ENCODE measurements around the gene PARD6G.
"Not testable (repeated sequence)": the region's sequence is repeated elsewhere in the genome, so short reads cannot be mapped to it uniquely, and the experiment has no call there.

PARD6G gene

GRCh38 chr18:80247393-80247841 lies at the start of gene PARD6G:
PARD6G (minus strand) TSS chr18:80247514; CDS start chr18:80247348, 166 bp downstream.
- Histone ChIP-seq H3K36me3 (ENCODE audit: control insufficient read depth, insufficient read depth, low read length, severe bottlenecking) (no peaks in the 10 kb centered on the region), H3K9ac (ENCODE audit: low read length) (peak within 1 kb of the TSS; percentile 56), H3K9me3 (ENCODE audit: control insufficient read depth, low read length) (no peaks in the 10 kb centered on the region), H3K4me1 (ENCODE audit: control insufficient read depth, insufficient read depth, low read length) (no peaks in the 10 kb centered on the region), H3K4me3 (ENCODE audit: low read length) (peak within 1 kb of the TSS; percentile 81), H3K27me3 (replicated peaks; ENCODE audit: control insufficient read depth, insufficient read depth, low read length) (peaks cover 11% of the 10 kb centered on the region)
- peak; percentile 95 for DNase-seq (ENCODE audit: low read depth)

- H3K9me3 ChIP-seq (ENCODE audit: control insufficient read depth, low read length); H3K36me3 ChIP-seq (ENCODE audit: control insufficient read depth, insufficient read depth, low read length, severe bottlenecking); H3K4me1 ChIP-seq (ENCODE audit: control insufficient read depth, insufficient read depth, low read length); H3K27me3 ChIP-seq (replicated peaks; ENCODE audit: control insufficient read depth, insufficient read depth, low read length); H3K9ac ChIP-seq (ENCODE audit: low read length); H3K4me3 ChIP-seq (ENCODE audit: low read length): not testable (repeated sequence)
- peak; percentile 43 for DNase-seq (ENCODE audit: low read depth)
Observed at GRCh38 chr18:80262241-80263033, 15.1 kb upstream of the PARD6G start.

GRCh38 chr18:80259610-80260009 lies 12.3 kb upstream of the PARD6G start:
- no peak overlapping the region for H3K4me3 ChIP-seq (ENCODE audit: low read length)
- no peak for DNase-seq (ENCODE audit: low read depth)
- H3K9ac ChIP-seq (ENCODE audit: low read length): no peak overlapping the region
- no peaks in the 10 kb centered on the region for H3K36me3 ChIP-seq (ENCODE audit: control insufficient read depth, insufficient read depth, low read length, severe bottlenecking)
- no peaks in the 10 kb centered on the region for H3K4me1 ChIP-seq (ENCODE audit: control insufficient read depth, insufficient read depth, low read length)
- H3K9me3 ChIP-seq (ENCODE audit: control insufficient read depth, low read length): no peaks in the 10 kb centered on the region
- H3K27me3 ChIP-seq (replicated peaks; ENCODE audit: control insufficient read depth, insufficient read depth, low read length): no peaks in the 10 kb centered on the region

- no peaks in the 10 kb centered on the region for H3K27me3 ChIP-seq (replicated peaks; ENCODE audit: control insufficient read depth, insufficient read depth, low read length)
- H3K4me1 ChIP-seq (ENCODE audit: control insufficient read depth, insufficient read depth, low read length): no peaks in the 10 kb centered on the region
- H3K9ac ChIP-seq (ENCODE audit: low read length): no peak overlapping the region
- H3K9me3 ChIP-seq (ENCODE audit: control insufficient read depth, low read length): no peaks in the 10 kb centered on the region
- no peak for DNase-seq (ENCODE audit: low read depth)
- H3K4me3 ChIP-seq (ENCODE audit: low read length): no peak overlapping the region
- H3K36me3 ChIP-seq (ENCODE audit: control insufficient read depth, insufficient read depth, low read length, severe bottlenecking): no peaks in the 10 kb centered on the region
Observed at GRCh38 chr18:80258640-80259039, 11.3 kb upstream of the PARD6G start.

GRCh38 chr18:80257579-80258543 lies 10.5 kb upstream of the PARD6G start:
- DNase-seq (ENCODE audit: low read depth): peak; percentile 82
- not testable (repeated sequence) for H3K4me1 ChIP-seq (ENCODE audit: control insufficient read depth, insufficient read depth, low read length); H3K27me3 ChIP-seq (replicated peaks; ENCODE audit: control insufficient read depth, insufficient read depth, low read length)

GRCh38 chr18:80254971-80255500 lies 7.7 kb upstream of the PARD6G start:
- H3K9me3 ChIP-seq (ENCODE audit: control insufficient read depth, low read length): no peaks in the 10 kb centered on the region
- H3K4me1 ChIP-seq (ENCODE audit: control insufficient read depth, insufficient read depth, low read length): no peaks in the 10 kb centered on the region
- H3K9ac ChIP-seq (ENCODE audit: low read length): no peak overlapping the region
- DNase-seq (ENCODE audit: low read depth): no peak
- H3K36me3 ChIP-seq (ENCODE audit: control insufficient read depth, insufficient read depth, low read length, severe bottlenecking): no peaks in the 10 kb centered on the region
- H3K27me3 ChIP-seq (replicated peaks; ENCODE audit: control insufficient read depth, insufficient read depth, low read length): no peaks in the 10 kb centered on the region
- no peak overlapping the region for H3K4me3 ChIP-seq (ENCODE audit: low read length)

More at GRCh38 chr18:80257579-80258543, 10.5 kb upstream of the PARD6G start:
- H3K36me3 ChIP-seq (ENCODE audit: control insufficient read depth, insufficient read depth, low read length, severe bottlenecking); H3K9me3 ChIP-seq (ENCODE audit: control insufficient read depth, low read length); H3K9ac ChIP-seq (ENCODE audit: low read length); H3K4me3 ChIP-seq (ENCODE audit: low read length): not testable (repeated sequence)

- no peak overlapping the region for H3K4me3 ChIP-seq (ENCODE audit: low read length)
- no peaks in the 10 kb centered on the region for H3K9me3 ChIP-seq (ENCODE audit: control insufficient read depth, low read length)
- no peak overlapping the region for H3K9ac ChIP-seq (ENCODE audit: low read length)
- no peaks in the 10 kb centered on the region for H3K27me3 ChIP-seq (replicated peaks; ENCODE audit: control insufficient read depth, insufficient read depth, low read length)
- DNase-seq (ENCODE audit: low read depth): peak; percentile 44
- no peaks in the 10 kb centered on the region for H3K36me3 ChIP-seq (ENCODE audit: control insufficient read depth, insufficient read depth, low read length, severe bottlenecking)
- H3K4me1 ChIP-seq (ENCODE audit: control insufficient read depth, insufficient read depth, low read length): no peaks in the 10 kb centered on the region
Observed at GRCh38 chr18:80253871-80254492, 6.7 kb upstream of the PARD6G start.

GRCh38 chr18:80253236-80253635 lies 5.9 kb upstream of the PARD6G start:
- Histone ChIP-seq H3K4me1 (ENCODE audit: control insufficient read depth, insufficient read depth, low read length) (no peaks in the 10 kb centered on the region), H3K36me3 (ENCODE audit: control insufficient read depth, insufficient read depth, low read length, severe bottlenecking) (no peaks in the 10 kb centered on the region), H3K9me3 (ENCODE audit: control insufficient read depth, low read length) (no peaks in the 10 kb centered on the region), H3K4me3 (ENCODE audit: low read length) (no peak overlapping the region), H3K9ac (ENCODE audit: low read length) (no peak overlapping the region), H3K27me3 (replicated peaks; ENCODE audit: control insufficient read depth, insufficient read depth, low read length) (no peaks in the 10 kb centered on the region)
- no peak for DNase-seq (ENCODE audit: low read depth)

GRCh38 chr18:80252136-80252535 lies 4.8 kb upstream of the PARD6G start:
- no peaks in the 10 kb centered on the region for H3K4me1 ChIP-seq (ENCODE audit: control insufficient read depth, insufficient read depth, low read length)
- no peak overlapping the region for H3K9ac ChIP-seq (ENCODE audit: low read length)
- no peaks in the 10 kb centered on the region for H3K27me3 ChIP-seq (replicated peaks; ENCODE audit: control insufficient read depth, insufficient read depth, low read length)
- no peak overlapping the region for H3K4me3 ChIP-seq (ENCODE audit: low read length)
- H3K36me3 ChIP-seq (ENCODE audit: control insufficient read depth, insufficient read depth, low read length, severe bottlenecking): no peaks in the 10 kb centered on the region
- DNase-seq (ENCODE audit: low read depth): peak; percentile 12
- no peaks in the 10 kb centered on the region for H3K9me3 ChIP-seq (ENCODE audit: control insufficient read depth, low read length)

GRCh38 chr18:80251700-80252099 lies 4.4 kb upstream of the PARD6G start:
- DNase-seq (ENCODE audit: low read depth): no peak
- no peak overlapping the region for H3K4me3 ChIP-seq (ENCODE audit: low read length)
- H3K4me1 ChIP-seq (ENCODE audit: control insufficient read depth, insufficient read depth, low read length): no peaks in the 10 kb centered on the region
- no peak overlapping the region for H3K9ac ChIP-seq (ENCODE audit: low read length)
- H3K9me3 ChIP-seq (ENCODE audit: control insufficient read depth, low read length): no peaks in the 10 kb centered on the region
- no peaks in the 10 kb centered on the region for H3K36me3 ChIP-seq (ENCODE audit: control insufficient read depth, insufficient read depth, low read length, severe bottlenecking)
- H3K27me3 ChIP-seq (replicated peaks; ENCODE audit: control insufficient read depth, insufficient read depth, low read length): no peaks in the 10 kb centered on the region
